Activated T-helper 2 cell treated with anti-CD3 and anti-CD28 coated beads, Interferon-gamma antibody, Interleukin-2, Interleukin-4, amounts not matched to agents 10 μg/mL and 5 μg/mL and 100 μg/mL, durations not matched to agents 14 hours and 24 hours and 36 hours (primary cell): ENCODE results near the gene OR56A4. TPM values are rescaled to one million over a fixed set of nuclear protein-coding genes. Genes with fewer than 3 reads are reported as not detected.
"Not testable (repeated sequence)": the region's sequence is repeated elsewhere in the genome, so short reads cannot be mapped to it uniquely, and the experiment has no call there.

Experiments
- DNase-seq: peaks from one replicate; pipeline ENCODE4 v3.0.0; 2021; ENCODE audit warnings: low spot score
- H3K27ac Mint-ChIP-seq: one replicate; pipeline ENCODE4 v1.8.0; 2021; ENCODE audit warnings: mixed read lengths
- H3K27me3 Mint-ChIP-seq: one replicate; pipeline ENCODE4 v1.8.0; 2021; ENCODE audit warnings: low read depth, mixed read lengths
- H3K36me3 Mint-ChIP-seq: one replicate; pipeline ENCODE4 v1.8.0; 2021; ENCODE audit warnings: low read depth, mixed read lengths
- H3K4me1 Mint-ChIP-seq: one replicate; pipeline ENCODE4 v1.8.0; 2021; ENCODE audit warnings: low read depth, mixed read lengths
- H3K4me3 Mint-ChIP-seq: one replicate; pipeline ENCODE4 v1.8.0; 2021; ENCODE audit warnings: low read depth, mild to moderate bottlenecking, moderate library complexity, mixed read lengths
- H3K9me3 Mint-ChIP-seq: one replicate; pipeline ENCODE4 v1.8.0; 2021; ENCODE audit warnings: mixed read lengths
- intact Hi-C: fragments of 100-400 bp; cut with micrococcal nuclease; formaldehyde crosslinking; loops from one replicate; pipeline ENCODE4 v1.15.1; 2023
- total RNA-seq: library from RNA; stranded (reverse); gene quantifications from 2 replicates; pipeline ENCODE4 v1.2.3, GENCODE V29; 2022

OR56A4 gene
- total RNA-seq, 1 donor from 2014 or later, result not detected

DNA sequence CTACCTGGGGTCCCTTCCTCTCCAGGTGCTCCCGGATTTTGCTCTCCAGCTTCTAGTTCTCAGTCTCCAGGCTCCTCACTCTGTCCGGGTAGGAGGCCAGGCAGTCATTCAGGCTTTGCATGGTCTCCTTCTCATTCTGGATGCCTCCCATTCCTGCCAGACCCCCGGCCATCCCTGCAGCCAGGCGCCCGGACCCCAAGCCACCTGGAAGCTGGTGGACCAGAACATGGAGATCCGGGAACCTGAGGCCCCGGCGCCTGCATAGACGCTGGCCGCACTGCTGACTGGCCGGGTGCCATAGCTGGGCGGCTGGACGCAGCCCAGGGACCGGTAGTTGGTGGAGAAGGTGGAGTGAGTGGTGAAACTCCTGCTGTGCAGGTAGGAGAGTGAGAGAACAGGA is 12.0 kb downstream of the OR56A4 start:
- intact Hi-C loops, result no loop called here
- no peaks in the 10 kb centered on the region for H3K36me3 Mint-ChIP-seq
- H3K4me3 Mint-ChIP-seq, result no peak overlapping the region
- no peak for DNase-seq
- H3K27ac Mint-ChIP-seq, result no peak overlapping the region
- no peaks in the 10 kb centered on the region for H3K4me1 Mint-ChIP-seq
- no peaks in the 10 kb centered on the region for H3K9me3 Mint-ChIP-seq
- no peaks in the 10 kb centered on the region for H3K27me3 Mint-ChIP-seq

DNA sequence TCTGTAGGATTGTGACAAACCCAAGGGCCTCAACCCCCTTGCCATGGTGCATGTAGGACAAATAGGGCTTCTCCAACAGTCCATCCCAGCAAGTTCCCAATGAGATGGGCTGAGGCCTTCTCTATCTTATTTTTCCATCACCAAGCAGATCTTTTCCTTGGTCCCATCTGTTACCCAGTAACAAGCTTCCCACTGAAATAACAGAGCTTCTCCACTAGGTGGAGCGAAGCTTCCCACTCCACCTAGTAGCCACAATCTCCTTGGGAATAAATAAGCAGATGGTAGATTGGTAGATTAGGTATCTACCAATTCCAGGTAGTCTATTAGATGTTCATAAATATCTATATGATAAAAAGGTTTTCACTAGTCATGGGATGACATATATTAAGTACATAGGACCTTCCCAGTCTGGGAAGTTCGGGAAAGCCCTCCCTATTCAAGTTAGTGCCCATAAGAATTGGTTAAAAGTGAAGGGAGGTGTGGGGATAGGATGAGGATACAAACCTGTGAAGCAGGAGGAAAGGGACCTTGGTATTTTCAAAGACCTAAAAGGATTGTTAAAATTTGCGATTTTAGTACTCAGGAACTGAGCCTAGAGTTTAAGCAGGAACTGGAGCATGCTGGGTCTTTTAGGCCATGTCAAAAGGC is 14.0 kb downstream of the OR56A4 start:
- Mint-ChIP-seq H3K27ac (no peak overlapping the region), H3K27me3 (peaks cover 2% of the 10 kb centered on the region), H3K36me3 (no peaks in the 10 kb centered on the region), H3K4me3 (no peak overlapping the region), H3K9me3 (no peaks in the 10 kb centered on the region), H3K4me1 (no peaks in the 10 kb centered on the region)
- intact Hi-C loops, result no loop called here
- DNase-seq, result no peak

DNA sequence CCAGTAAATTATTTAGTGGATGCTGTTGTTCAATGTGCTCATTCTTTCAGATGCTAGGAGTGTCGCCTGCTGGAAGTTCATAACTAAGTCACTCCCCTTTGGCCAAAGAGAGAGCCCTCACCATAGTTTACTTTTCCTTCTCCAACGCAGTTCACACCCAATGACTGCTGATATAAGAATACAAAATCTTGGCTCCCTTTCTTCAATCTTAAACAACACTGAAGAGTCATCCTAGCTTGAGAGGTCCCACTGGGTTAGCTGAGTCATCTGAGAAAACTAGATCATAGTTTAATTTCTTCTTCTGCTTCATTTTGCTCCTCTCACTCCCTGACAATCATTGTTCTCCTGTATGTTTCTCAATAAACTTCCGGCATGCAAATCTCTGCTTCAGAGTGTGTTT is 14.6 kb downstream of the OR56A4 start:
- Mint-ChIP-seq H3K9me3 (no peaks in the 10 kb centered on the region), H3K36me3 (no peaks in the 10 kb centered on the region), H3K27ac (no peak overlapping the region), H3K4me3 (no peak overlapping the region), H3K27me3 (peaks cover 2% of the 10 kb centered on the region), H3K4me1 (no peaks in the 10 kb centered on the region)
- DNase-seq, result no peak
- intact Hi-C loops, result no loop called here

DNA sequence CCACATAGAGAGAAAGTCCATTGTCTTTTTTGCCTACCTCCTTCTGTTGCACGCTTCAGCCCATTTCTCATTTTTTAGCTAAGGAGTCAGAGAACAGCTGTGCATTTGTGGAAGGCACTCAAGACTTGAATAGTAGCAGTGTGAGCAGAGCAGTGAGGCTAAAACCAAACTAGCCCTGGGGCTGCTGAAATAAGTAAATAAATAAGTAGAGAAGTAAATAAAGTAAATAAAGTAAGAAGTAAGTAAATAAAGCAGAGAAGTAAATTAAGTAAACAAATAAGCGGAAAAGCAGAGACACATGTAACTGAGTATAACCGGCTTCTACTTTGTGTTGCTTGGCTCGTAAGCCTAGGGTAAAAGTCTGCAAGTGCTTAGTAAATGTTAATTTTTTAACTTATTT is 17.5 kb downstream of the OR56A4 start:
- H3K4me1 Mint-ChIP-seq, result no peaks in the 10 kb centered on the region

DNA sequence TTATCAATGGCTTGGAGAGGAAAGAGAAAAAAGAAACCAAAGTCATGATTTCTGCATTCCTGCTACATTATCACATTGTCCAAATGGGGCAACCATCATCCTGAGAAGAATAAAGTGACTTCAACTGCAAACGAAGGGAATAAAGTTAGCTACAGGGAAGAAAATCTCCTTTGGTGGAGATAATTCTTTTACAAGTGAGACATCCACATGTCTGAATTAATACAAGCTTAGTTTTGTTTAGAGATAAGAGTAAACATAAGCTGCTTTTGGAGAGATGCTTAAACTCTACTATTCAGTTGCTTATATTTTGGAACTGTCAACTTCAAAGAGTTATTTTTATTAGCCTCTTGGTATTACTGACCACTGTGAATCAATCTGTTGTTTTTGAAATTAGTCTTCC is 19.9 kb downstream of the OR56A4 start, which contains the start of gene OR52L1:
Gene OR52L1 (minus strand): TSS at position 101 of the 400 bp plus-strand sequence. CDS start 55 bp downstream, at position 46.
- Mint-ChIP-seq H3K9me3 (no peaks in the 10 kb centered on the region), H3K36me3 (no peaks in the 10 kb centered on the region), H3K4me1 (no peaks in the 10 kb centered on the region), H3K27me3 (peaks cover 2% of the 10 kb centered on the region), H3K27ac (no peak within 1 kb of the TSS), H3K4me3 (no peak within 1 kb of the TSS)
- intact Hi-C loops, result loop anchor here (10.0 kb wide), 1 partner anchor 58 kb away; no protein-coding TSS in a partner anchor
- DNase-seq, result no peak

More for the DNA sequence above, 17.5 kb downstream of the OR56A4 start:
- H3K36me3 Mint-ChIP-seq, result no peaks in the 10 kb centered on the region
- no peaks in the 10 kb centered on the region for H3K9me3 Mint-ChIP-seq
- peaks cover 2% of the 10 kb centered on the region for H3K27me3 Mint-ChIP-seq
- no peak for DNase-seq
- H3K4me3 Mint-ChIP-seq, result no peak overlapping the region
- H3K27ac Mint-ChIP-seq, result no peak overlapping the region
- intact Hi-C loops, result loop anchor here (10.0 kb wide), 1 partner anchor 56 kb away; no protein-coding TSS in a partner anchor

DNA sequence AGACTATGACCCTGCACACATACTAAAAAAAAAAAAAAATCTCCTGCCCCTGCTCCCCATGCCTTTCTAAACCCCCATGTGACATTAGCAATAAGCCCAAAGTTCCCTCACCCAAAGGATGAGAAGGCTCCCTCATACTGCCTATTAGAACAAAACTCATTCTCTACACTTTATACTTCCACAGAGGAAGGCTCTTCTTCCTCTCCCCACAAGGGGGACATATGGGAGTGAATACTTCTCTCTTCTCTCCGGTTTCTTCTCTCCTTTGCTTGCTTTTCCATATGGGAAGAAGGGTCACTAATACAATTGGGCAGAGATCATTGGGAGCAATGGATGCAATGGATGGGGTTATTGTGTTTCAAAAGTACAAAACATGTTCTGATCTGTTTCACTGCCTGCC is 23.3 kb downstream of the OR56A4 start:
- no peak overlapping the region for H3K27ac Mint-ChIP-seq

DNA sequence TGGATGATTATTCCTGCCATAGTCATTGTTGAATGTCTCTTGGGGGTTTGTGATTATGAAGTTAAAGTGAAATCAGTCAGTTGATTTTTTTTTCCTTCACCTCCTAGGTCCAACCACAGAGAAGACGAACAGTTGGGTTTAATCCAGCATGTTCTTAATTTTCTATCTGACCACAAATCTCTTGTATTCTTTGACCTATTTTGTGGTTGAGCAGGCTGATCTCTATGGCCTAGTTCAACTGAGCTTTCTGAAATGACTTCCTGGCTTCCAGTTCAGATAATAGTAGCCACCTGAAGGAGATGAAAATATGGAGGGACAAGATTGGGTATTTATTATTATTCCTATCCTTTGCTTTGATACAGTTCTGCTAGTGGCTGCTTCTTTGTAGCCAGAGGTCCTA is 33.2 kb downstream of the OR56A4 start:
- Mint-ChIP-seq H3K9me3 (no peaks in the 10 kb centered on the region), H3K27me3 (peaks cover 3% of the 10 kb centered on the region), H3K36me3 (no peaks in the 10 kb centered on the region), H3K4me1 (no peaks in the 10 kb centered on the region), H3K4me3 (no peak overlapping the region), H3K27ac (no peak overlapping the region)
- intact Hi-C loops, result no loop called here
- DNase-seq, result no peak

More for the DNA sequence above, 23.3 kb downstream of the OR56A4 start:
- no peaks in the 10 kb centered on the region for H3K36me3 Mint-ChIP-seq
- no peak overlapping the region for H3K4me3 Mint-ChIP-seq
- DNase-seq, result no peak
- intact Hi-C loops, result loop anchor here (10.0 kb wide), 1 partner anchor 61 kb away; no protein-coding TSS in a partner anchor
- no peaks in the 10 kb centered on the region for H3K9me3 Mint-ChIP-seq
- no peaks in the 10 kb centered on the region for H3K27me3 Mint-ChIP-seq
- no peaks in the 10 kb centered on the region for H3K4me1 Mint-ChIP-seq

DNA sequence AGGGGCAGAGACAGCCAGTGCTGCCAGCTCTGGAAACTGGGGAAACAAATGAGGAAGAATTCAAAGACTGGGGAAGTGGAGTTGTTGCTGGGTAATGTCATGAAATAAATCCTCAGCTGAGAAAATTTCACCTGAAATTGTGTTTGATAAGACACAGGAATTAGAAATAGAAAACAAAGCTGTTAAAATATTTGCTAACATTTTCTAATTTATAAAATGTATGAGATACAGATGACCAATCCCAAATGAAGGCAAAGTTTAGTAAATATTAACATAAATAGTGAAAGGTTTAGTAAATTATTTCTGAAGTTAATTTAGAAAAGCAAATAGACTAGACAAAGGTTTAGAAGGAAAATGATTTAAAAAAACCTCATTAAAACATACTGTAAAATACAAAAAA is 38.4 kb downstream of the OR56A4 start, which contains the start of gene OR56A5:
Gene OR56A5 (minus strand): TSS at position 101 of the 400 bp plus-strand sequence. CDS start 0 bp downstream, at position 101.
- Mint-ChIP-seq H3K27ac (no peak within 1 kb of the TSS), H3K36me3 (no peaks in the 10 kb centered on the region), H3K4me1 (no peaks in the 10 kb centered on the region), H3K27me3 (peaks cover 3% of the 10 kb centered on the region), H3K4me3 (no peak within 1 kb of the TSS), H3K9me3 (peaks cover 8% of the 10 kb centered on the region)
- DNase-seq, result no peak
- intact Hi-C loops, result no loop called here

DNA sequence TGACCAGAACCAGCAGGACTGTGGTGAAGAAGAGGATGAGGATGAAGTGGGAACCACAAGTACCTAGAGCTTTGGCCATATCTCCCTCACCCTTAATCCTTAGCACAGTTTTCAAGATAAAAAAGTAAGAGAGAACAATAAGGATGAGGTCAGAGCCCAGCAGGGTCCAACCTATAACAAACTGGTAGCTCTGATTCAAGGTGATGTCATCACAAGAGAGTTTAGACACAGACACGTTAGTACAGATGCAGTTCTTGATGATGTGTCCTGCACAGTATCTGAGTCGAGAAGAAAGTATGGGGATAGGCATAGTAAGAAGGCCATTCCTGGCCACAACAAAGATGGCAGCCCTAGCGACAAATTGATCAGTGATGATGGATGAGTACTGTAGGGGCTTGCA is 39.0 kb downstream of the OR56A4 start:
- no peak for DNase-seq
- Mint-ChIP-seq H3K36me3 (no peaks in the 10 kb centered on the region), H3K4me3 (no peak overlapping the region), H3K27ac (no peak overlapping the region), H3K27me3 (peaks cover 3% of the 10 kb centered on the region), H3K9me3 (peaks cover 13% of the 10 kb centered on the region), H3K4me1 (no peaks in the 10 kb centered on the region)
- intact Hi-C loops, result no loop called here

DNA sequence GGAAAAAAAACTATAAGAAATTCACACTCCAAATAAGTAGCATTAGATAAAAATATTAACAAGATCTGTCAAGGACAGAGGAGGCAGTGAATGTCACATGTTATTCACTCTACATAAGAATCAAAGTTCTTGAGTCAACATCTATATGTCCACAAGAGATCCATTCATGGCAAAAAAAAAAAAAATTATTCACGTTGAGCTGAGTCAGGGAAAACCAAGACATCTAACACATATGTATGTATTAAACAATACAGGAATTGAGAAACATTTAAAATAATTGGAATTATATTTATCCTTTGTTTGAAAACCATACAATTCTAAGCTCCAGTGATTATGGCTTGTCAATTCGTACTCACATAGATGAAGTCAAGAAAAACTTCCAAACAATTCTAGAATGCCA is 39.8 kb downstream of the OR56A4 start:
- H3K27ac Mint-ChIP-seq, result no peak overlapping the region
- H3K36me3 Mint-ChIP-seq, result no peaks in the 10 kb centered on the region
- H3K4me1 Mint-ChIP-seq, result no peaks in the 10 kb centered on the region
- H3K4me3 Mint-ChIP-seq, result no peak overlapping the region
- intact Hi-C loops, result no loop called here
- peaks cover 3% of the 10 kb centered on the region for H3K27me3 Mint-ChIP-seq
- no peak for DNase-seq
- peaks cover 16% of the 10 kb centered on the region for H3K9me3 Mint-ChIP-seq

DNA sequence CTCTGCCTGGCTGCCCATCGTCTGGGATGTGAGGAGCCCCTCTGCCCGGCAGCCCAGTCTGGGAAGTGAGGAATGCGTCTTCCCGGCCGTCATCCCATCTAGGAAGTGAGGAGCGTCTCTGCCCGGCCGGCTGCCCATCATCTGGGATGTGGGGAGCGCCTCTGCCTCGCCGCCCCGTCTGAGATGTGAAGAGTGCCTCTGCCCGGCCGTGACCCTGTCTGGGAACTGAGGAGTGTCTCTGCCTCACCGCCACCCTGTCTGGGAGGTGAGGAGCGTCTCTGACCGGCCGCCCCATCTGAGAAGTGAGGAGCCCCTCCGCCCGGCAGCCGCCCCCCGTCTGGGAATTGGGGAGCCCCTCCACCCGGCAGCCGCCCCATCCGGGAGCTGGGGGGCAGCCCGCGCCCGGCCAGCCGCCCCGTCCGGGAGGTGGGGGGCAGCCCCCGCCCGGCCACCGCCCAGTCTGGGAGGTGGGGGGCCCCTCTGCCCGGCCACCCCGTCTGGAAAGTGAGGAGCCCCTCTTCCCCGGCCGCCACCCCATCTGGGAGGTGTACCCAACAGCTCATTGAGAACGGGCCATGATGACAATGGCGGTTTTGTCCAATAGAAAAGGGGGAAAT is 45.9 kb downstream of the OR56A4 start:
- H3K4me1 Mint-ChIP-seq, result not testable (repeated sequence)

DNA sequence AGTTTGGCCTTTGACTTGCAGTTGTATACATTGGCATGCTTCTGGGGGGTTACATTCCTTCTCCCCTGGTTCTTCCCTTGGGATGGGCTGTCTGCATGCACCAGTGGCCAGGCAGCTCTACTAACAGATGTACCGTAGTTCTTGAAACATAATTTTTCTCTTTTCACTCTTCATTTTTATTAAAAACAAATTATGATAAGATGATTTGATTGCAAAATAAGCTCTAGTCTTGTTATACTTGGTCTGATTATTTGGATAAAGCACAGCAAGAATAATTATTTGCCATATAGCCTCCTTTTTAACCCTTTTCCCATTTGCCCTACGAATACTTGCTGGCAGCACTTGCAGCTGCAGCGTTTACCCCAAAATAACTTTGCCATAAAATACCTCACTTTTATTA is 51.2 kb downstream of the OR56A4 start:
- H3K36me3 Mint-ChIP-seq, result no peaks in the 10 kb centered on the region
- H3K27me3 Mint-ChIP-seq, result no peaks in the 10 kb centered on the region
- no peaks in the 10 kb centered on the region for H3K4me1 Mint-ChIP-seq
- no peak for DNase-seq
- H3K4me3 Mint-ChIP-seq, result no peak overlapping the region
- intact Hi-C loops, result no loop called here
- H3K9me3 Mint-ChIP-seq, result peaks cover 6% of the 10 kb centered on the region
- no peak overlapping the region for H3K27ac Mint-ChIP-seq

More for the DNA sequence above, 45.9 kb downstream of the OR56A4 start:
- intact Hi-C loops, H3K4me3 Mint-ChIP-seq, H3K36me3 Mint-ChIP-seq, H3K27me3 Mint-ChIP-seq, DNase-seq, H3K27ac Mint-ChIP-seq: not testable (repeated sequence)
- H3K9me3 Mint-ChIP-seq, result peaks cover 22% of the 10 kb centered on the region
